Lower lobe of right lung (tissue), 2 donors: ENCODE measurements around the gene H6PD. TPM values are rescaled to one million over a fixed set of nuclear protein-coding genes. Genes with fewer than 3 reads are reported as not detected.

Source experiments
- ATAC-seq, 2 donors: fragments of 200-7000 bp; cut with Tn5 transposase; one replicate each; pipeline ENCODE4 v1.9.1; 2020 to 2022; ENCODE audit warnings: mild to moderate bottlenecking in 2 of 2, moderate library complexity in 2 of 2
- DNase-seq: peaks from one replicate; pipeline ENCODE4 v3.0.0-alpha.2; 2020
- H3K27ac ChIP-seq: fragments of 200-600 bp; one replicate; pipeline ENCODE4 v1.8.0; 2022
- H3K27me3 ChIP-seq: fragments of 200-600 bp; one replicate; pipeline ENCODE4 v1.8.0; 2022; ENCODE audit warnings: low read depth
- H3K36me3 ChIP-seq: fragments of 200-600 bp; one replicate; pipeline ENCODE4 v1.8.0; 2022; ENCODE audit warnings: mild to moderate bottlenecking
- H3K4me1 ChIP-seq: fragments of 200-600 bp; one replicate; pipeline ENCODE4 v1.8.0; 2022
- H3K4me3 ChIP-seq: fragments of 200-600 bp; one replicate; pipeline ENCODE4 v1.8.0; 2022; ENCODE audit warnings: mild to moderate bottlenecking
- H3K9me3 ChIP-seq: fragments of 200-600 bp; one replicate; pipeline ENCODE4 v1.8.0; 2022
- intact Hi-C: fragments of 100-400 bp; cut with DNase I; formaldehyde crosslinking; loops from one replicate; pipeline ENCODE4 v1.11.0; 2022
- total RNA-seq: library from RNA; stranded (reverse); fragmentation: NEBNext Ultra II Directional; extraction: Animal tissue kit (Norgen Biotek cat#: 25700); gene quantifications from one replicate; pipeline ENCODE4 v1.2.1, GENCODE V29; 2021
- TF ChIP-seq, protein P1 (sequence below): fragments of 200-600 bp; IDR thresholded peaks from one replicate; pipeline ENCODE4 v1.8.0; 2022; ENCODE audit warnings: antibody characterized with exemption, mild to moderate bottlenecking
- donor health status: DM: no; HTN: yes; CAD: no; lungs with severe emphysema.

H6PD gene
- total RNA-seq, 1 donor from 2014 or later = 40.7 TPM

DNA sequence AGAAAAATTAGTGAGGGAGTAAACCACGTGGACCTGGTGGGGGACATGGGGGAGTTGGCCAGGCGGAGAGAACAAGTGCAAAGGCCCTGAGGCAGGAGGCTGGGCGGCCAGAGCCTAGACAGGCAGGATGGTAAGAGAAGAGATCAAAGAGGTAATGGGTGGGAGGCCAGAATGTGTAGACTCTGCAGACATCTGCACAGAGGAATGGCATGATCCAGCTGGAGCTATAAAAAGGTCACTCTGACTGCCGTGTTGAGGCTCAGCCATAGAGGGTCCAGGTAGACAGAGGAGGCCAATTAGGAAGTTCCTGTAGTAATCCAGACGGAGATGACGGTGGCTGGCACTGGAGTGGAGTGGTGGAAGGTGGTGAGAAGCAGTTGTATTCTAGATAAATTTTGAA, 3.6 kb downstream of the H6PD start:
- DNase-seq (no peak), ATAC-seq (no peak)
- intact Hi-C loops = no loop called here
- Histone ChIP-seq H3K27ac (peak overlapping the region; percentile 74), H3K4me3 (no peak overlapping the region), H3K4me1 (peaks cover 91% of the 10 kb centered on the region), H3K27me3 (no peaks in the 10 kb centered on the region), H3K9me3 (no peaks in the 10 kb centered on the region), H3K36me3 (no peaks in the 10 kb centered on the region)
- TF ChIP-seq, protein P1, sequence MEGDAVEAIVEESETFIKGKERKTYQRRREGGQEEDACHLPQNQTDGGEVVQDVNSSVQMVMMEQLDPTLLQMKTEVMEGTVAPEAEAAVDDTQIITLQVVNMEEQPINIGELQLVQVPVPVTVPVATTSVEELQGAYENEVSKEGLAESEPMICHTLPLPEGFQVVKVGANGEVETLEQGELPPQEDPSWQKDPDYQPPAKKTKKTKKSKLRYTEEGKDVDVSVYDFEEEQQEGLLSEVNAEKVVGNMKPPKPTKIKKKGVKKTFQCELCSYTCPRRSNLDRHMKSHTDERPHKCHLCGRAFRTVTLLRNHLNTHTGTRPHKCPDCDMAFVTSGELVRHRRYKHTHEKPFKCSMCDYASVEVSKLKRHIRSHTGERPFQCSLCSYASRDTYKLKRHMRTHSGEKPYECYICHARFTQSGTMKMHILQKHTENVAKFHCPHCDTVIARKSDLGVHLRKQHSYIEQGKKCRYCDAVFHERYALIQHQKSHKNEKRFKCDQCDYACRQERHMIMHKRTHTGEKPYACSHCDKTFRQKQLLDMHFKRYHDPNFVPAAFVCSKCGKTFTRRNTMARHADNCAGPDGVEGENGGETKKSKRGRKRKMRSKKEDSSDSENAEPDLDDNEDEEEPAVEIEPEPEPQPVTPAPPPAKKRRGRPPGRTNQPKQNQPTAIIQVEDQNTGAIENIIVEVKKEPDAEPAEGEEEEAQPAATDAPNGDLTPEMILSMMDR = no peak

- H3K27me3 ChIP-seq = no peaks in the 10 kb centered on the region
- TF ChIP-seq, protein P1 = no peak
- peaks cover 91% of the 10 kb centered on the region for H3K4me1 ChIP-seq
- H3K4me3 ChIP-seq = no peak overlapping the region
- no peaks in the 10 kb centered on the region for H3K36me3 ChIP-seq
- DNase-seq (no peak), ATAC-seq (no peak)
- H3K9me3 ChIP-seq = no peaks in the 10 kb centered on the region
- peak overlapping the region; percentile 74 for H3K27ac ChIP-seq
- intact Hi-C loops = no loop called here
Measured at GRCh38 chr1:9238550-9238949, 4.0 kb downstream of the H6PD start.

DNA sequence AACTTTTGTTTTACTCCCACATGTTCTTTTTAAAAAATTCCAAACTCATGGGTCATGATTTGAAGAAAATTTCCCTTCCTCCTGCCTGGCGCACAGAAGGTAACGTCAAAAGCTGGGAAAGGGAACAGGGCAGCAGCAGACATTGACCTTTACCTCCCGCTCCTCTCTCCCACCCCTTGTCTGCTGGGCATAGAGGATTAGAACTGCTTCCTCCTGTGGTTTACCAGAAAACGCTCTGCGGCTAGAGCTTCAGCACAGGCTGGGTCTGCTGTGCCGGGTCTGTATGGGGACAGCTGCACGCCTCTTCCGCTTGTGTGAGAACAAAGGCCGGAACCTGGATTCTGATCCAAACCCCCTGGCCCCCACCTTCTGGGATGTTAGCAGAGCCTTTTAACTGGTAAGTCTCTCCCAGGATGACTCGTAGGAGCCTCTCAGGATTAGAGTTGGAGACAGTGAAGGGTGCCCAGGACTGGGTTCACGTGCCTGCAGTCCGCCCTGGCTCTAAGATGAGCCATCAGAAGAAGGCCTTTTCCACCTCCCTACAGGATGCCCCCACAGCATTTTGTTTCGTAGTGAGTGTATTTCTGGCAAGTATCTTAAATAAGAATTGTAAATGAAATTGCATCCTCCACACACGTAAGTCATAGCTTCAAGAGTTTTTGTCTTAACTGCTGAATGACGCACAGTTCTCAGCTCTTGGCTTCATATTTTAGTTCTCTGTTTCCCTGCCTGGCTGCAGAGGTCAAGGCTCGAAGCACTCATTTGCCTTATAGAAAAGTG, 5.2 kb downstream of the H6PD start:
- Histone ChIP-seq H3K4me1 (peaks cover 97% of the 10 kb centered on the region), H3K36me3 (peaks cover 3% of the 10 kb centered on the region), H3K4me3 (peak overlapping the region; percentile 18), H3K9me3 (no peaks in the 10 kb centered on the region), H3K27ac (peak overlapping the region; percentile 74), H3K27me3 (no peaks in the 10 kb centered on the region)
- intact Hi-C loops = no loop called here
- peak; percentile 81 for DNase-seq
- TF ChIP-seq, protein P1 = no peak
- peak; percentile 34 to 51 for ATAC-seq

GRCh38 chr1:9240914-9241820, 6.6 kb downstream of the H6PD start:
- H3K4me3 ChIP-seq = no peak overlapping the region
- TF ChIP-seq, protein P1 = no peak
- peaks cover 16% of the 10 kb centered on the region for H3K36me3 ChIP-seq
- no peaks in the 10 kb centered on the region for H3K27me3 ChIP-seq
- peaks cover 96% of the 10 kb centered on the region for H3K4me1 ChIP-seq
- H3K9me3 ChIP-seq = no peaks in the 10 kb centered on the region
- intact Hi-C loops = no loop called here
- peak overlapping the region; percentile 81 for H3K27ac ChIP-seq
- ATAC-seq (no peak), DNase-seq (no peak)

DNA sequence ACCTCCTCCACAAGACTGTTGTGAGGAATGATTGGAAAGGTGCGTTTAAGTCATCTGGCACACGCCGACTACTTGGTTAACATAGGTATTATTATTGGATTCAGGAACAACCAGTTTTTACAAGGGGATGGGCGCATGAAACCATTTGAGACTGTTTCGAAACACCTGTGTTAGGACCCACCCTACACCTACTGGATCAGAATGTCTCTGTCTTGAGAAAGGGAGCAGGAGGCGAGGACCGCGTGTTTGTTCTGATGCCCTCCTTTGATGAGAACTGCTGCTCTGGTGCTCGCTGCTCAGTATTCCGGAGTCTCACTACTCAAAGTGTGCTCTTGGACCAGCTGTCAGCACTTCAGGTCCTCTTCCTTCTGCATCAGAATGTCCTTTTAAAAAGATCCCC, 7.3 kb downstream of the H6PD start:
- Histone ChIP-seq H3K4me1 (peaks cover 89% of the 10 kb centered on the region), H3K27me3 (no peaks in the 10 kb centered on the region), H3K27ac (peak overlapping the region; percentile 81), H3K4me3 (no peak overlapping the region), H3K36me3 (peaks cover 21% of the 10 kb centered on the region), H3K9me3 (no peaks in the 10 kb centered on the region)
- DNase-seq = no peak
- ATAC-seq = peak; percentile 12 to 27
- intact Hi-C loops = no loop called here
- TF ChIP-seq, protein P1 = no peak
